ENCODE measurements around the gene TAS2R39.

DNA sequence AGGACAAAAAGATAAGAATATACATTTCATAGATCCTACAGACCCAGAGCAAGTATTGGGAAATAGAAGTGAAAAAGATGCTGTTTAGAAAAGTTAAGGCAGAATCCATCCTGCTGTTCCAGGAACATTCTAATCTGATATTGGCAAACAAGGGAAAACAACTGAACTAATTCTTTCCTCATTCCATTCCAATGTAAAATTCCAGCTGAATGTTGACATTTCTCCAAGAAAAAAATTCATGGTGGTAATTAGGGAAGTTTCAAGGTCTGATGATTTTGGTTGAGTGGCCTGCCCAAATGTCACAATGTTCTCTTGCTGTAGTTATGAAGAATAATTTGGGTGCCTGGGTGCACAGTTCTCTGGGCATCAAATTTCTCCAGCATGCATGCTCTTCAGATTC, 36.1 kb upstream of the TAS2R39 start:
- no peak for TF ChIP-seq ARNT (IDR thresholded peaks at IDR 0.05)
- no peak for TF ChIP-seq SP1 (IDR thresholded peaks at IDR 0.05)
- no peak for TF ChIP-seq BHLHE40 (IDR thresholded peaks at IDR 0.05; ENCODE audit: borderline replicate concordance)
- no peak for TF ChIP-seq FOXM1 (IDR thresholded peaks at IDR 0.05; ENCODE audit: borderline replicate concordance)
- TF ChIP-seq ZNF384 (IDR thresholded peaks at IDR 0.05) = no peak
- TF ChIP-seq PKNOX1 (IDR thresholded peaks at IDR 0.05) = no peak
- no peak for TF ChIP-seq ELF4 (IDR thresholded peaks at IDR 0.05)
- TF ChIP-seq HDGF (IDR thresholded peaks at IDR 0.05; ENCODE audit: borderline replicate concordance) = no peak
- no peak for TF ChIP-seq NFRKB (IDR thresholded peaks at IDR 0.05)
- no peak for TF ChIP-seq TARDBP (IDR thresholded peaks at IDR 0.05)

Data from HEK293T (cell line).